GM12875 (cell line): ENCODE data around the gene TBC1D22A.

Source experiments
- H3K4me3 ChIP-seq: one replicate; pipeline ENCODE4 v1.5.1; 2011; ENCODE audit warnings: low read depth, low read length, control low read depth
- TF ChIP-seq, protein P1 (sequence below): IDR thresholded peaks from 2 replicates; pipeline ENCODE4 v1.5.1; 2011; ENCODE audit warnings: low read depth, mild to moderate bottlenecking, control low read depth, inconsistent platforms, low read length, moderate library complexity, borderline replicate concordance; ENCODE audit not compliant: insufficient read depth

Gene TBC1D22A

DNA sequence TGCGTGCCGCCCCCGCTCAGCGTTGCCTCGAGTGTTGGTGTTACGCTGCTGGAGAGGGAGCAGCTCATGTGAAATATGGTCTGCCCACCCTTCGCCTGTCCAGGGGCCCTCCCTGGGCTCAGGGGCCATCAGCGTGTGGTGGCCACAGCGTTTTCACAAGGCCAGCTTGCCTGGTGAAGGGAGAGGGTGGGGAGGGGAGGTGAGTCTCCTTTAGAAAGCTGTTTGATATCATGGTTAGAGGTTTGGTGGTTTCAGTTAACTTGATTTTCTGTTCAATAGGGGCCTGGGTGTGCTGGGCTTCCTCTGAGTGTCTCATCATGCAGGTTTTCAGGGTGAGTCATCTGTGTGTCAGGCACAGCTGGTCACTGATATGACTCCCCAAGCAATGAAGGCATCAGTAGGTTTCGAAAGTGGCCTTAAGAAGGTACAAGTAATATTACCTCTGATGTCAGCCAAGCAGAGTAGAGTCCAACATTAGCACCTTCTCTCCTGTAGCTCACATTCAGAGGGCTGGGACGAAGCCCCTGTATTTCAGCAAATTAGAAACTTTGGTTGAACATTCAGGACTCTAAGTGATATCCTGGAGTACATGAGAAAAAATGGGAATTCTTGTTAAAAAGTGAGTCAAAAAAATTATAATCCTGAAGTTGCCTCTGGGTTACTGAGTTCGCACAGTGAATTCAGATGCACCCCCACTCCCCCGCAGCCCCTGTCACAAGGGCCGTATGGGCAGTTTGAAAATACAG, 172.5 kb downstream of the TBC1D22A start:
- no peak overlapping the region for H3K4me3 ChIP-seq
- TF ChIP-seq, protein P1, sequence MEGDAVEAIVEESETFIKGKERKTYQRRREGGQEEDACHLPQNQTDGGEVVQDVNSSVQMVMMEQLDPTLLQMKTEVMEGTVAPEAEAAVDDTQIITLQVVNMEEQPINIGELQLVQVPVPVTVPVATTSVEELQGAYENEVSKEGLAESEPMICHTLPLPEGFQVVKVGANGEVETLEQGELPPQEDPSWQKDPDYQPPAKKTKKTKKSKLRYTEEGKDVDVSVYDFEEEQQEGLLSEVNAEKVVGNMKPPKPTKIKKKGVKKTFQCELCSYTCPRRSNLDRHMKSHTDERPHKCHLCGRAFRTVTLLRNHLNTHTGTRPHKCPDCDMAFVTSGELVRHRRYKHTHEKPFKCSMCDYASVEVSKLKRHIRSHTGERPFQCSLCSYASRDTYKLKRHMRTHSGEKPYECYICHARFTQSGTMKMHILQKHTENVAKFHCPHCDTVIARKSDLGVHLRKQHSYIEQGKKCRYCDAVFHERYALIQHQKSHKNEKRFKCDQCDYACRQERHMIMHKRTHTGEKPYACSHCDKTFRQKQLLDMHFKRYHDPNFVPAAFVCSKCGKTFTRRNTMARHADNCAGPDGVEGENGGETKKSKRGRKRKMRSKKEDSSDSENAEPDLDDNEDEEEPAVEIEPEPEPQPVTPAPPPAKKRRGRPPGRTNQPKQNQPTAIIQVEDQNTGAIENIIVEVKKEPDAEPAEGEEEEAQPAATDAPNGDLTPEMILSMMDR = no peak

DNA sequence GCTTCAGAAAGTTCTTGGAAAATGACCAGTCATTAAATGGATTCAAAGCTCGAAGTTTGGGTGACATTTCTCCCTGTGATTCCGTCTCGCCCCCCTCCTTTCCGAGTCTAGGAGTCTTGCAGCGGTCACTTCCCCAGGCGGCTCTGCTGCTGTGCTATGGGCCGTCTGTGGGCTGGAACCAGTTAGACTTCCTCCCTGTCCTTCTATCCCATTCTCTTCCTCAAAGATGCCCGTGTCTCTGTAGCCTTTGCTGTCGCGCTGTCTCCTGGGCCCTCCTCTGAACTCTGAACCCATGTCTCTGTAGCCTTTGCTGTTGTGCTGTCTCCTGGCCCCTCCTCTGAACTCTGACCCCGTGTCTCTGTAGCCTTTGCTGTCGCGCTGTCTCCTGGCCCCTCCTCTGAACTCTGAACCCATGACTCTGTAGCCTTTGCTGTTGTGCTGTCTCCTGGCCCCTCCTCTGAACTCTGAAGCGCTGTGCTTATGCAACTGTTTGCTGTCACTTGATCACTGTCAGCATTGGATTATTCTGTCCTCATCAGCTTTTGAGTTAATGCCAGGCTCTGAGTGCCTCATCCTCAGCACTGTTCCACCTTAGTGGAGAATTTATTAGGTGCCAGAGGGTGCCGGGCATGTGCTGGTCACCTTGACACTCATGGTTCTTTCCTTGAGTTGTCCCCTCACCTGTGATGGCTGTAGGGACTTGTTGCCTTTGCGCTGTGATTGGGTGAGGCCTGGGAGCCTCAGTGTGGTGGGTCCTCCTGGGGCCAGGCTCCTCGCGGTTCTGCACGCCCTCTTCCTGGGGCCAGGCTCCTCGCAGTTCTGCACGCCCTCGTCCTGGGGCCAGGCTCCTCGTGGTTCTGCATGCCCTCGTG, 173.3 kb downstream of the TBC1D22A start:
- H3K4me3 ChIP-seq = no peak overlapping the region

DNA sequence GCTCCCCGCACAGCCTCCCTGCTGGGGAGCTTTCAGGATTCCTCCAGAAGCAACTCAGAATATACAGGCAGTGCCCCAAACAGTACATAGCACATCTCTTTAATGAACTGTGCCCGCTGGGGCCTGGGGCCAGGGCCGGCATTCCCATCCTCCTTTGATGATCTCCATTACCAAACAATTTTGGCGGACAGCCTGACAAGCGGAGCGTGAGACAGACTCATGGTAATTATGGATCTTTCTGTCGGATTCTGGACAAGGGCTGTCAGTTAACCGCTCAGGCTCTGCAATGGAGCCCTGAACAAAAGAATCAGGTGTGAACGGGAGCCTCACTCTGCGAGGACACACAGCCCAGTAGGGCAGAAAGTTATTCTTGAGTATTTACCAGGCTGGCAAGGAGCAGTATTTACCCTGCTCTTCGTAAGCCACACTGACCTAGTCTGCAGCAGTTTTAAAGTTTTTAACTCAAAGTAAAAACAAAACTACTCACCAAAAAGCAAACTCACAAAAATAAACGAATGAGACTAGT, 174.0 kb downstream of the TBC1D22A start:
- H3K4me3 ChIP-seq = no peak overlapping the region
- TF ChIP-seq, protein P1 = no peak

More for the DNA sequence above, 173.3 kb downstream of the TBC1D22A start:
- TF ChIP-seq, protein P1 = no peak

DNA sequence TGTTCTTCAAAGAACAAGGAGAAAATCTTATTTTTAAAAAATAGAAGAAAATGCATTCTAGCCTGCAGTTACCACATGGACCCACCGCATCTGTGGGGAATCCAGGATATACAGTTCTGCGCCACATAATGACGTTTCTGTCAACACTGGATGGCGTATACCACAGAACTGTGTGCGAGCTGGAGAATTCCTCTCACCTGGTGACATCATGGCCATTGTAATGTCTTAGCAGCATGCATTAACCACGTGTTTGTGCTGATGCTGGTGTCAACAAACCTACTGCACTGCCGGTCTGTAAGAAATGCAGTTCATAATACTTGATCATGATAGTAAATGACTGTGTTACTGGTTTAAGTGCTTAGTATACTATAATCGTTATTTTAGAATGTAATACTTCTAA, 174.7 kb downstream of the TBC1D22A start:
- TF ChIP-seq, protein P1 = no peak
- H3K4me3 ChIP-seq = no peak overlapping the region

DNA sequence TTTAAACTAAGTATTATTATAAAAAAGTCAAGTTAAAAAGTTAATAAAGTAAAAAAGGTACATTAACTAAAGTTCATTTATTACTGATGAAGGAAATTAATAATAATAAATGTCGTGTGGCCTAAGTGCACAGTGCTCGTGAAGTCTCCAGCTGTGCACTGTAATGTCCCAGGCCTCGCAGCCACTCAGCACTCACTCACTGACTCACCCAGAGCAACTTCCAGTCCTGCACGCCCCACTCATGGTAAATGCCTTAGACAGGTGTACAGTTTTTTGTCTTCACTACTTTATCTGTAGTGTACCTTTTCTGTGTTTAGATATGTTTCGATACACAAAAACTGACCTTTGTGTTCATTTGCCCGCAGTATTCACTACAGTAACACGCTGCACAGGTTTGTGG, 175.5 kb downstream of the TBC1D22A start:
- H3K4me3 ChIP-seq = no peak overlapping the region
- TF ChIP-seq, protein P1 = no peak

DNA sequence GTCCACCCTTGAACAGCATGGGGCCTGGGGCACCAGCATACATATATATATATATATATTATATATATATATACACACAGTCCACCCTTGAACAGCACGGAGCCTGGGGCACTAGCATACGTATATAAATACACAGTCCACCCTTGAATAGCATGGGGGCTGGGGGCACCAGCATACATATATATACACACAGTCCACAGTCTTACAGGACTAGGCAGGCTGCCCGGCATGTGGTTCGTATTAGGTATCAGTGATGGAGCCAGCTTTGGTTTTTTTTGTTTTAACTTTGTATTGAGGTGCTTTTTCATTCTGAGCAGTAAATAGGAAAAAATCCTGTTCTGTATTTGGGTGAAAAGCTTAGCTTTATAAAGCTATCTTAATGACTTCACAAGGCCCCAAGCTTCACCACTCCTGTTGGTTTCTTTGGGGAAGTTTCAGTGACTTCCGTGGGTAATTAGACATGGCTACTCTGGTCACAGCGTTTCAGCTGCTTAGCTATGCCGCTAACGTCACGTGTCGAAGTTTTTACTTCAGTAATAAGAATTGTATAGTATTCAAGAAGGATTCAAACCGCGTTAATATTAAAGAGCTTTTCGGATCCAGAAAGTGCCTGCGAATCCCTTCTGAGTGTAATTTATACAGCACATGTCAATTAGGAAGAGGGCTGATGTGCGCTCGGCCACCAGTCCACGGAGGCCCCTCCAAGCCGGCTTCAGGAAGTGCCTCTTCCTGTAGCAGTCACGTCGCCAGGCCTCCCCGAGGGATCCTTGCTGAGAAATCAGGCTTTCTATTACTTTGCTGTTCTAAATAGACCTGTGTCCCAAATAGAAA, 179.7 kb downstream of the TBC1D22A start:
- H3K4me3 ChIP-seq = no peak overlapping the region
- TF ChIP-seq, protein P1 = no peak
